Muscle of arm (tissue), 12 donors: Measurements from ENCODE around the gene ZNF556. TPM values are rescaled to one million over a fixed set of nuclear protein-coding genes. Genes with fewer than 3 reads are reported as not detected.
"Not testable (repeated sequence)": the region's sequence is repeated elsewhere in the genome, so short reads cannot be mapped to it uniquely, and the experiment has no call there.

Source experiments
- DNase-seq: peaks from one replicate; pipeline ENCODE4 v3.0.0-alpha.2; 2013
- polyA plus RNA-seq, 12 donors: library from polyadenylated mRNA; unstranded; fragments of 120-200 nt; gene quantifications; one replicate each; pipeline ENCODE4 v1.2.1, GENCODE V29; 2013; ENCODE audit not compliant: insufficient read length in 12 of 12

The ZNF556 gene
- polyA plus RNA-seq, 12 donors = 12.9 to 123 (median 47.8) TPM

- no peak for DNase-seq
These were observed 35.6 kb downstream of the ZNF556 start for GRCh38 chr19:2902590-2903218.

GRCh38 chr19:2903326-2903725 is 36.2 kb downstream of the ZNF556 start:
- not testable (repeated sequence) for DNase-seq

GRCh38 chr19:2905918-2906519 is 38.9 kb downstream of the ZNF556 start:
- no peak for DNase-seq

- DNase-seq = no peak
These were observed 39.6 kb downstream of the ZNF556 start for GRCh38 chr19:2906631-2907195.

GRCh38 chr19:2912306-2912705 is 45.2 kb downstream of the ZNF556 start:
- DNase-seq = no peak

GRCh38 chr19:2917275-2918184 is 50.4 kb downstream of the ZNF556 start:
- no peak for DNase-seq

GRCh38 chr19:2922987-2923386 is 55.9 kb downstream of the ZNF556 start:
- DNase-seq = no peak

- DNase-seq = peak; percentile 29
These were observed 56.4 kb downstream of the ZNF556 start for GRCh38 chr19:2923510-2923909.

GRCh38 chr19:2926341-2927031 is 59.4 kb downstream of the ZNF556 start:
- no peak for DNase-seq

- DNase-seq = no peak
These were observed 59.9 kb downstream of the ZNF556 start for GRCh38 chr19:2927032-2927430.

Other genes with a start within 250 kb of the ZNF556 start
- 1 to 10 TPM in 11 of 12 donors, not detected in 1; 1.4 to 4.5 (median 2.5) TPM for gene GNG7, start 164.6 kb upstream of the ZNF556 start, polyA plus RNA-seq
- gene DIRAS1, start 146.0 kb upstream of the ZNF556 start, polyA plus RNA-seq = 1 to 10 TPM in 10 of 12 donors, not detected in 2; 1.1 to 5.9 (median 2.0) TPM
- gene SLC39A3, start 127.3 kb upstream of the ZNF556 start, polyA plus RNA-seq = 10 to 100 TPM in 11 of 12 donors, not detected in 1; 12.4 to 25.5 (median 14.6) TPM
- gene SGTA, start 84.1 kb upstream of the ZNF556 start, polyA plus RNA-seq = 100 to 1,000 TPM in 1 of 12 donors, 10 to 100 TPM in 10, not detected in 1; 61.4 to 104 (median 75.9) TPM
- 10 to 100 TPM in 11 of 12 donors, not detected in 1; 28.9 to 48.0 (median 38.7) TPM for gene THOP1, start 81.8 kb upstream of the ZNF556 start, polyA plus RNA-seq
- gene ZNF554, start 47.5 kb upstream of the ZNF556 start, polyA plus RNA-seq = 1 to 10 TPM in 11 of 12 donors, not detected in 1; 4.9 to 7.2 (median 6.4) TPM
- gene ZNF555, start 25.9 kb upstream of the ZNF556 start, polyA plus RNA-seq = 10 to 100 TPM in 10 of 12 donors, 1 to 10 TPM in 1, not detected in 1; 8.0 to 21.9 (median 14.7) TPM
- gene ZNF57, start 33.6 kb downstream of the ZNF556 start, polyA plus RNA-seq = 10 to 100 TPM in 1 of 12 donors, 1 to 10 TPM in 9, not detected in 2; 2.9 to 11.6 (median 3.5) TPM
- gene ZNF77, start 77.6 kb downstream of the ZNF556 start, polyA plus RNA-seq = 1 to 10 TPM in 10 of 12 donors, not detected in 2; 3.8 to 8.9 (median 4.8) TPM
- under 1 TPM in 10 of 12 donors, not detected in 2; 0.21 to 0.92 (median 0.63) TPM for gene TLE6, start 110.2 kb downstream of the ZNF556 start, polyA plus RNA-seq
- gene TLE2, start 161.9 kb downstream of the ZNF556 start, polyA plus RNA-seq = 100 to 1,000 TPM in 1 of 12 donors, 10 to 100 TPM in 10, not detected in 1; 20.0 to 107 (median 28.4) TPM
- 1,000 to 10,000 TPM in 1 of 12 donors, 100 to 1,000 TPM in 11; 470 to 1,024 (median 663) TPM for gene TLE5, start 195.2 kb downstream of the ZNF556 start, polyA plus RNA-seq
- gene GNA11, start 227.0 kb downstream of the ZNF556 start, polyA plus RNA-seq = 100 to 1,000 TPM in 1 of 12 donors, 10 to 100 TPM in 11; 40.7 to 169 (median 59.3) TPM